ENCODE data around the gene JPH3. TPM values are rescaled to one million over a fixed set of nuclear protein-coding genes. Genes with fewer than 3 reads are reported as not detected.

Gene JPH3
- polyA plus RNA-seq, 1 donor from 2014 or later: not detected

- Mint-ChIP-seq H3K4me3 (no peak overlapping the region), H3K27ac (no peak overlapping the region), H3K4me1 (peaks cover 0 to 2% (median 0%) of the 10 kb centered on the region in 3 donors), H3K36me3 (no peaks in the 10 kb centered on the region), H3K9me3 (no peaks in the 10 kb centered on the region), H3K27me3 (peaks cover 6% of the 10 kb centered on the region)
Observed at GRCh38 chr16:87688876-87689815, 86.8 kb downstream of the JPH3 start.

GRCh38 chr16:87689956-87690465 is 87.7 kb downstream of the JPH3 start:
- no peaks in the 10 kb centered on the region for H3K36me3 Mint-ChIP-seq
- no peaks in the 10 kb centered on the region for H3K9me3 Mint-ChIP-seq
- H3K4me1 Mint-ChIP-seq: peaks cover 0 to 2% (median 0%) of the 10 kb centered on the region in 3 donors
- H3K27ac Mint-ChIP-seq: no peak overlapping the region
- H3K4me3 Mint-ChIP-seq: no peak overlapping the region
- peaks cover 6% of the 10 kb centered on the region for H3K27me3 Mint-ChIP-seq

- Mint-ChIP-seq H3K27me3 (peaks cover 6% of the 10 kb centered on the region), H3K9me3 (no peaks in the 10 kb centered on the region), H3K27ac (peak overlapping the region in 1 of 3 donors; percentile 31), H3K4me1 (peaks cover 0 to 2% (median 0%) of the 10 kb centered on the region in 3 donors), H3K36me3 (no peaks in the 10 kb centered on the region), H3K4me3 (peak overlapping the region in 1 of 4 donors; percentile 39)
Observed at GRCh38 chr16:87690911-87691685, 88.8 kb downstream of the JPH3 start.

DNA sequence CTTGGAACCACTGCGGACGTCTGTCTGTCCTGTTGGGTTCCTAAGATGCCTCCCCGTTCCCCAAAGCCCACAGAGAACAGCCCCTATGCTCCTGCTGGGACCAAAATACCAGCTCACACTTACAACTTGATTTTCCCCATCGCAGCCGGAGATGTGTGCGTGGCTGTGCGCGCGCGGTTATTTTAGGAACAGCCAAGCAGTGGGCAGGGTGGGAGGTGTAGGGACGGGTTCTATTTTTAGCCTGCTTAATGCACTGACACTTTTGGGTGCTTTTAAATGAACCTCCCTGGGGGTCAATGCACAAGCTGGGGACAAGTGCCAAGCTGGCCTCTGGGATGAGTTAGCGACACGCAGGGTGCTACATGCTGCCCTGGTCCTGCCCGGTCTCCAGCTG is 89.4 kb downstream of the JPH3 start:
- Mint-ChIP-seq H3K4me1 (peaks cover 0 to 2% (median 0%) of the 10 kb centered on the region in 3 donors), H3K4me3 (no peak overlapping the region), H3K27me3 (peaks cover 5% of the 10 kb centered on the region), H3K36me3 (peaks cover 2% of the 10 kb centered on the region), H3K9me3 (no peaks in the 10 kb centered on the region), H3K27ac (peak overlapping the region in 1 of 3 donors; percentile 31)

GRCh38 chr16:87692176-87692575 is 89.9 kb downstream of the JPH3 start:
- H3K9me3 Mint-ChIP-seq: no peaks in the 10 kb centered on the region
- H3K4me3 Mint-ChIP-seq: no peak overlapping the region
- H3K36me3 Mint-ChIP-seq: peaks cover 2% of the 10 kb centered on the region

DNA sequence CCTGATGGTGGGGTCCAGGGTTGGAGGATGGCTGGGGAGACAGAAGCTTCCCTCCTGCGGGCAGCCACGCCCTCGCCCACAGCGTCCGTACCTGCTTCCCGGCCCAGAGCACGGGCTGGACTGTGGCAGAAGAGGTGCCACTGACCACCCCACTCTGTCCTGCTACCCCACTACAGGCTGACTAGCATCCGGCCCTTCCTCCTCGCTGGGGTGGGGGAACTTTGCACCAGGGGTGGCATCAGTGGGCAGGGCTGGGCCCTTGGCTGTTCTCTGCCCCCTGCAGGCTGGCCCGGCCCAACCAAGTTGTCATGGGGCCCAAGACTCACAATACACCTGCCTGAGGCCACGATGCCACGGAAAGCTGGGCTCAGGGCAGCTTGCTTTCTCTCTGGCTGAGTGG is 90.4 kb downstream of the JPH3 start:
- Mint-ChIP-seq H3K27ac (no peak overlapping the region), H3K4me1 (peaks cover 1 to 3% (median 3%) of the 10 kb centered on the region in 3 donors), H3K9me3 (no peaks in the 10 kb centered on the region), H3K4me3 (no peak overlapping the region), H3K36me3 (peaks cover 2% of the 10 kb centered on the region), H3K27me3 (peaks cover 4% of the 10 kb centered on the region)

More at GRCh38 chr16:87692176-87692575, 89.9 kb downstream of the JPH3 start:
- Mint-ChIP-seq H3K27me3 (peaks cover 5% of the 10 kb centered on the region), H3K4me1 (peaks cover 0 to 2% (median 0%) of the 10 kb centered on the region in 3 donors), H3K27ac (no peak overlapping the region)

- H3K9me3 Mint-ChIP-seq: no peaks in the 10 kb centered on the region
- H3K36me3 Mint-ChIP-seq: peaks cover 2% of the 10 kb centered on the region
- peaks cover 3% of the 10 kb centered on the region for H3K27me3 Mint-ChIP-seq
- peak overlapping the region in 1 of 3 donors; percentile 28 for H3K27ac Mint-ChIP-seq
- H3K4me3 Mint-ChIP-seq: no peak overlapping the region
- peaks cover 12 to 13% (median 13%) of the 10 kb centered on the region in 3 donors for H3K4me1 Mint-ChIP-seq
Observed at GRCh38 chr16:87693827-87694226, 91.5 kb downstream of the JPH3 start.

DNA sequence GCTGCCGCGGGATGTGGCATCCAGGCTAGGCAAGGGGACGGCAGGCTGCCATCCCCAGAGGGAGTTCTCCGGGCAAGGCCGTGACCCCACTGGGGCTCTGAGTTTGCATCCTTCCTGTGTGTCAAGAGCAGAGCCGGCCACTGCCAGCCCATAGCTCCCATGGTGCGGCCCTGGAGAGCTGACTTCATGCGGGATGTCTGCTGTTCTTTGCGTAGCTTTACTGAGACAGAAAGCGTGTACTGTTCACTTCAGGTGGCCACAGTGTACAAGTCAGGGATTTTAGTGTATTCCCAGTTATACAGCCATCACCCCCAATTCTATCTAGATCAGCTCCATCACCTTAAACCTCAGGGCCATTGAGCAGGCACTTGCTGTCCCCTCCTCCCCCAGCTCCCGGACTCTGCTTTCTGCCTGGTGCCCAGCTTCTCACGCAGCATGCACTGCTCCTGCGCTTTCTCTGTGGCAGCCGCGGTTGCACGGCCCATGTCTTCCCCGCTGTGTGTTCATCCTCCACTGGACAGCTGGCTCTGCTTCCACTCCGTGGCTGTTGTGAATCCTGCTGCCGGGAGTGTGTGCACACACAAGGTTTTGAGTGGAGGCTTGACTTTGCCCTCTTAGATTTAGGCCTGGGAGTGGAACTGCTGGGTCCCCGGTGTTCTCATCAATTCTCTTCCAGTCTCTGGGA is 92.3 kb downstream of the JPH3 start:
- H3K27me3 Mint-ChIP-seq: peaks cover 3% of the 10 kb centered on the region
- no peaks in the 10 kb centered on the region for H3K9me3 Mint-ChIP-seq
- H3K4me3 Mint-ChIP-seq: no peak overlapping the region
- peaks cover 16 to 19% (median 19%) of the 10 kb centered on the region in 3 donors for H3K4me1 Mint-ChIP-seq
- peaks cover 2% of the 10 kb centered on the region for H3K36me3 Mint-ChIP-seq
- no peak overlapping the region for H3K27ac Mint-ChIP-seq

DNA sequence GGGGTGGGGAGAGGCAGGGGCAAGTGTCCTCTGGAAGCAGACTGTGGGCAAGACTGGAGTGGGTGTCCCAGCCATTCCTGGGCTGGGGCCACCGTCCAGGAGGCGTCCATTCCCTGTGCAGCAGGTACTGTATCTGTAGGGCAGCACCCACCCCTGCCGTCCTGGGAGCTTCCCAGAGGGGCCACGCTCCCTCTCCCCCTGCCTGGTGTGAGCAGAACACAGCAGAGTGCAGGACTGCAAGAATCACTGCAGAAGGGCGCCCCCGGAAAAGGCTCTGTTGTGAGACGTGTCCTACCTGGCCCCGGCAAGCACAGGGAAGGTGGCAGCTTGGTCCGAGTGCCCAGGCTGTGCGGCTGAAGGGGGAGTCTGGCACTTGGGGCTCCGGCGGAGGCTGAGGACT is 93.2 kb downstream of the JPH3 start:
- H3K27ac Mint-ChIP-seq: no peak overlapping the region
- peaks cover 21 to 25% (median 25%) of the 10 kb centered on the region in 3 donors for H3K4me1 Mint-ChIP-seq

GRCh38 chr16:87696726-87697125 is 94.4 kb downstream of the JPH3 start:
- Mint-ChIP-seq H3K27me3 (no peaks in the 10 kb centered on the region), H3K36me3 (peaks cover 2% of the 10 kb centered on the region), H3K4me3 (no peak overlapping the region), H3K9me3 (no peaks in the 10 kb centered on the region), H3K4me1 (peaks cover 29 to 34% (median 34%) of the 10 kb centered on the region in 3 donors), H3K27ac (no peak overlapping the region)

More for the DNA sequence above, 93.2 kb downstream of the JPH3 start:
- Mint-ChIP-seq H3K36me3 (peaks cover 2% of the 10 kb centered on the region), H3K27me3 (no peaks in the 10 kb centered on the region), H3K9me3 (no peaks in the 10 kb centered on the region), H3K4me3 (no peak overlapping the region)

DNA sequence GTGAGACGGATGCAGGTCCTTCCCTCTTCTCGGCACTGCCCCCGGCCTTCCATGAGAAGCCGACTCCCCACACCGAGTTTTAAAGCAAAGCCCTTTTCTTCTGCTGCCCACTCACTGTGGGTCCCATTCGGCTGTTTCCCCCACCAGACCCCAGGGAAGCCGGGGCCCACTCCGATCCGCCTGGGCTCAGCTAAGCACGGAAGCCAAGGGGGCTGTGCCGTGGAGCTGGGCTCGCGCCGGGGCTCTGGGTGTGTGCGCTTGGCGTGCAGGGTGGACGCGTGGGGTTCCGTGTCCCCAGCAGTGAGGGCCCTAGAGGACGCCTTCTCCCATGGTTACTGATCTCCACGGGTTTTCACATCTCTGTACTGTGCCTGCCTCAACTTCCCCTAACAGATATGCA is 94.9 kb downstream of the JPH3 start:
- Mint-ChIP-seq H3K9me3 (no peaks in the 10 kb centered on the region), H3K4me3 (no peak overlapping the region), H3K36me3 (peaks cover 2% of the 10 kb centered on the region), H3K4me1 (peaks cover 31 to 38% (median 36%) of the 10 kb centered on the region in 3 donors), H3K27ac (peak overlapping the region in 1 of 3 donors; percentile 21), H3K27me3 (no peaks in the 10 kb centered on the region)

DNA sequence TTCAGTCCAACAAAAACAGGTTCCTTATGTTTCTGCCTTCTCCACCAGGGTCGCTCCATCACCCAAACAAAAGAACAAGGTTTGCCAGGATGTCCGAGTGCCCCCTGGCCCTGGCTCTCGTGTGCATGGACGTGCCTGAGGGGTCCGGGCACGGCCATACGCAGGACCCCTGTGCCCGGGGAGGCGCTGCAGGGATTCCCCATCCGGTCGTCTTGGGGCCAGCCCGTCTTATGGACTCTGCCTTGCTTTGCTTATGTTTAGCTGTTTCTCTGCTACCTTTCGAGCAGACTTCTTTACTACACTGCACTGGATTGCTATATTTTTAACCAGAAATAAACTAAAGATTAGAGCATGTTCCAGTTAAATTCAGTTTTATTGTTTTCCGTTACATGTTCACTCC is 95.5 kb downstream of the JPH3 start:
- Mint-ChIP-seq H3K4me1 (peaks cover 36 to 43% (median 42%) of the 10 kb centered on the region in 3 donors), H3K36me3 (peaks cover 6% of the 10 kb centered on the region), H3K9me3 (no peaks in the 10 kb centered on the region), H3K27me3 (no peaks in the 10 kb centered on the region), H3K4me3 (peak overlapping the region in 1 of 4 donors; percentile 43), H3K27ac (peak overlapping the region in 2 of 3 donors; percentile 21 to 46)

DNA sequence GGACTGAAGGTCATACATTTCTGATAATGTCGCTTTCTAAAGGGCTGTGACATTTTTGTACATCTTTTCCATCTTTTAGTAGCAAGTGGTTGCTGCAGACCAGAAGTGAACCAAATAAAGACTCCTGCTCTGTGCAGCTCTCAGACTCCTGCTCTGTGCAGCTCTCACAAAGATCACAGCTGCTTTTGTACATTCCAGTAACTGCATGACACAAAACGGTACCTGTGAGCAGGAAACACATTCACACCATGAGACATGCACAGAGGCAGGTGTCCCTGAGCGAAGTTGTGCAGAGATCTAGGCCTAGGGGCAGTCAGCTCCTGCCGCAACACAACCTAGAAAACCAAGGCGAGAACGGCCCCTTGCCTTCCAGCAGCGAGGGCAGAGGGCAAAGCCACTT is 95.9 kb downstream of the JPH3 start:
- no peaks in the 10 kb centered on the region for H3K9me3 Mint-ChIP-seq
- H3K27me3 Mint-ChIP-seq: no peaks in the 10 kb centered on the region
- peaks cover 39 to 45% (median 45%) of the 10 kb centered on the region in 3 donors for H3K4me1 Mint-ChIP-seq
- H3K27ac Mint-ChIP-seq: peak overlapping the region; percentile 46 to 94 (median 86)
- peaks cover 6% of the 10 kb centered on the region for H3K36me3 Mint-ChIP-seq
- peak overlapping the region in 3 of 4 donors; percentile 63 to 87 (median 76) for H3K4me3 Mint-ChIP-seq

DNA sequence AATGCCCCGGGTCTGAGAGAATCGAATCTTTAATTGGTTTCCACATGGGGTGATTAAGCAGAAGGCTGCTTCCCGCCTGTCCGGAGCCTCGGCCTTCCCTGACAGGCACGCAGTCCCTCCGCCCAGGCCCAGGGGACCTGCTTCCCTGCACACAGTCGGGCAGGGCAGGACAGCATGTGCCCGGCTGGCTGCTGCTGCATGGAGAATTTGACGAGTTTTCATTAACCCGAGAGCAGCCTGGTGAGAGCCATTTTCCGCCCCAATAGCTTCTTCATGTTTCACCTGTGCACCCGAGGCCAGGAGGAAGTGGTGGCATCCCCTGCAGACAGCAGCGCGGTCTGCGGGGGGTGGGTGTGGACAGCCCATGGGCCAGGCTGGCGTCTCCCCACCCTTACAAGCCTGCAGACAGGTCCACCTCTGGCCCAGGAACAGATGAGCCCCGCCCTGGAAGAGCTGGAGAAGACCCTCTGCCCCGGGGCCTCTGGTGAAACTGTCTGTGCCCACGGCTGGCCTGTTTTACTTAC is 96.4 kb downstream of the JPH3 start:
- peaks cover 39 to 49% (median 47%) of the 10 kb centered on the region in 3 donors for H3K4me1 Mint-ChIP-seq

More for the DNA sequence above, 96.4 kb downstream of the JPH3 start:
- H3K4me3 Mint-ChIP-seq: peak overlapping the region in 3 of 4 donors; percentile 76 to 88 (median 87)
- H3K9me3 Mint-ChIP-seq: no peaks in the 10 kb centered on the region
- no peaks in the 10 kb centered on the region for H3K27me3 Mint-ChIP-seq
- peak overlapping the region; percentile 74 to 94 (median 86) for H3K27ac Mint-ChIP-seq
- peaks cover 6% of the 10 kb centered on the region for H3K36me3 Mint-ChIP-seq

Measured in IgD-negative memory B cell (primary cell).